Activated naive CD8-positive, alpha-beta T cell treated with anti-CD3 and anti-CD28 coated beads, Interleukin-2, amount 50 U/mL, for 24 hours (primary cell): ENCODE results near the gene SLC38A1.
"Not testable (repeated sequence)": the region's sequence is repeated elsewhere in the genome, so short reads cannot be mapped to it uniquely, and the experiment has no call there.

ENCODE experiments used
- ATAC-seq: fragments of 150-1000 bp; cut with Tn5 transposase; one replicate; pipeline ENCODE4 v1.10.0; 2021
- DNase-seq: peaks from one replicate; pipeline ENCODE4 v3.0.0; 2021
- H3K27ac Mint-ChIP-seq: one replicate; pipeline ENCODE4 v1.8.0; 2021; ENCODE audit warnings: mild to moderate bottlenecking, mixed read lengths
- H3K27me3 Mint-ChIP-seq: one replicate; pipeline ENCODE4 v1.8.0; 2021; ENCODE audit warnings: mixed read lengths
- H3K36me3 Mint-ChIP-seq: one replicate; pipeline ENCODE4 v1.8.0; 2021; ENCODE audit warnings: low read depth, mixed read lengths
- H3K4me1 Mint-ChIP-seq: one replicate; pipeline ENCODE4 v1.8.0; 2021; ENCODE audit warnings: mixed read lengths
- H3K4me3 Mint-ChIP-seq: one replicate; pipeline ENCODE4 v1.8.0; 2021; ENCODE audit warnings: mild to moderate bottlenecking, moderate library complexity, mixed read lengths
- H3K9me3 Mint-ChIP-seq: one replicate; pipeline ENCODE4 v1.8.0; 2021; ENCODE audit warnings: mixed read lengths

Gene SLC38A1

GRCh38 chr12:46259071-46259470 lies 9.8 kb downstream of the SLC38A1 start:
- no peak overlapping the region for H3K4me3 Mint-ChIP-seq
- H3K9me3 Mint-ChIP-seq: no peaks in the 10 kb centered on the region
- ATAC-seq: no peak
- no peak overlapping the region for H3K27ac Mint-ChIP-seq
- DNase-seq: no peak
- H3K36me3 Mint-ChIP-seq: peaks cover 61% of the 10 kb centered on the region
- H3K4me1 Mint-ChIP-seq: peaks cover 60% of the 10 kb centered on the region
- H3K27me3 Mint-ChIP-seq: no peaks in the 10 kb centered on the region

DNA sequence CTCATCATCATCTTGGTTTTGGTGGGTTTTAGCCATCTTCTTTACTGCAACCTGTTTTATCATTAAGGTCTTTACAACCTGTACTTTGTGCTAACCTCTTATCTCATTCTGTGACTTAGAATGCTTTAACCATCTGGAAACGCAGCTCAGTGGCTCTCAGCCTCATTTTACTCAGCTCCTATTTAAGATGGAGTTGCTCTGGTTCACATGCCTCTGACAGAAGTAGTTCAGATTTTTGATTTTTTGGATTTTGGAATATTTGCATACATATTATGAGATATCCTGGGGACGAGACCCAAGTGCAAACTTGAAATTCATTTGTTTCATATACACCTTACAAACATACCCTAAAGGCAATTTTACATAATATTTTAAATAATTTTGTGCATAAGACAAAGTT lies 10.7 kb downstream of the SLC38A1 start:
- DNase-seq (no peak), ATAC-seq (no peak)
- Mint-ChIP-seq H3K4me3 (no peak overlapping the region), H3K9me3 (no peaks in the 10 kb centered on the region), H3K27me3 (no peaks in the 10 kb centered on the region), H3K4me1 (peaks cover 59% of the 10 kb centered on the region), H3K36me3 (peaks cover 64% of the 10 kb centered on the region), H3K27ac (peak overlapping the region; percentile 48)

GRCh38 chr12:46256942-46257341 lies 11.9 kb downstream of the SLC38A1 start:
- H3K4me3 Mint-ChIP-seq: peak overlapping the region; percentile 47
- peaks cover 67% of the 10 kb centered on the region for H3K36me3 Mint-ChIP-seq
- ATAC-seq (no peak), DNase-seq (no peak)
- H3K27ac Mint-ChIP-seq: peak overlapping the region; percentile 82
- H3K27me3 Mint-ChIP-seq: no peaks in the 10 kb centered on the region
- H3K4me1 Mint-ChIP-seq: peaks cover 62% of the 10 kb centered on the region
- H3K9me3 Mint-ChIP-seq: peaks cover 7% of the 10 kb centered on the region

- no peak for DNase-seq
- Mint-ChIP-seq H3K27me3 (no peaks in the 10 kb centered on the region), H3K36me3 (peaks cover 88% of the 10 kb centered on the region), H3K27ac (peak overlapping the region; percentile 57), H3K9me3 (peaks cover 29% of the 10 kb centered on the region), H3K4me1 (peaks cover 88% of the 10 kb centered on the region), H3K4me3 (no peak overlapping the region)
- no peak for ATAC-seq
Observed at GRCh38 chr12:46253544-46254162, 15.2 kb downstream of the SLC38A1 start.

GRCh38 chr12:46251994-46252393 lies 16.8 kb downstream of the SLC38A1 start:
- H3K4me3 Mint-ChIP-seq, H3K27me3 Mint-ChIP-seq, ATAC-seq, DNase-seq, H3K27ac Mint-ChIP-seq: not testable (repeated sequence)
- Mint-ChIP-seq H3K4me1 (peaks cover 89% of the 10 kb centered on the region), H3K9me3 (peaks cover 37% of the 10 kb centered on the region), H3K36me3 (peaks cover 91% of the 10 kb centered on the region)

- Mint-ChIP-seq H3K9me3 (peaks cover 37% of the 10 kb centered on the region), H3K4me1 (peaks cover 89% of the 10 kb centered on the region), H3K27ac (peak overlapping the region; percentile 59), H3K36me3 (peaks cover 95% of the 10 kb centered on the region)
- not testable (repeated sequence) for H3K27me3 Mint-ChIP-seq, H3K4me3 Mint-ChIP-seq, ATAC-seq, DNase-seq
Observed at GRCh38 chr12:46249960-46250359, 18.9 kb downstream of the SLC38A1 start.

DNA sequence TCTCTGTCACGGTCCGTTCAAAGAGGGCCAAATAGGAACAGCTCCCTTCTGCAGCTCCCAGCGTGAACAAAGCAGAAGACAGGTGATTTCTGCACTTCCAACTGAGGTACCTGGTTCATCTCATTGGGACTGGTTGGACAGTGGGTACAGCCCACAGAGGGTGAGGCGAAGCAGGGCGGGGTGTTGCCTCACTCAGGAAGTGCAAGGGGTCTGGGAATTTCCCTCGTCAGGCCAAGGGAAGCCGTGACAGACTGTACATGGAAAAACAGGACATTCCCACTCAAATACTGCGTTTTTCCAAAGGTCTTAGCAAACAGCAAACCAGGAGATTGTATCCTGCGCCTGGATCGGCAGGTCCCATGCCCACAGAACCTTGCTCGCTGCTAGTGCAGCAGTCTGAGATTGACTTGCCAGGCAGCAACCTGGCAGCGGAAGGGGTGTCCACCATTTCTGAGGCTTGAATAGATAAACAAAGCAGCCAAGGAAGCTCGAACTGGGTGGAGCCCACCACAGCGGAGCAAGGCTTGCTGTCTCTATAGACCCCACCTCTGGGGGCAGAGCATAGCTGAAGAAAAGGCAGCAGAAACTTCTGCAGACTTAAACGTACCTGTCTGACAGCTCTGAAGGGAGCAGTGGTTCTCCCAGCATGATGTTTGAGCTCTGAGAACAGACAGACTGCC lies 22.7 kb downstream of the SLC38A1 start:
- no peak overlapping the region for H3K4me3 Mint-ChIP-seq
- peaks cover 92% of the 10 kb centered on the region for H3K36me3 Mint-ChIP-seq
- DNase-seq: no peak
- no peaks in the 10 kb centered on the region for H3K27me3 Mint-ChIP-seq
- ATAC-seq: no peak
- peaks cover 28% of the 10 kb centered on the region for H3K9me3 Mint-ChIP-seq
- H3K4me1 Mint-ChIP-seq: peaks cover 87% of the 10 kb centered on the region
- H3K27ac Mint-ChIP-seq: peak overlapping the region; percentile 56

DNA sequence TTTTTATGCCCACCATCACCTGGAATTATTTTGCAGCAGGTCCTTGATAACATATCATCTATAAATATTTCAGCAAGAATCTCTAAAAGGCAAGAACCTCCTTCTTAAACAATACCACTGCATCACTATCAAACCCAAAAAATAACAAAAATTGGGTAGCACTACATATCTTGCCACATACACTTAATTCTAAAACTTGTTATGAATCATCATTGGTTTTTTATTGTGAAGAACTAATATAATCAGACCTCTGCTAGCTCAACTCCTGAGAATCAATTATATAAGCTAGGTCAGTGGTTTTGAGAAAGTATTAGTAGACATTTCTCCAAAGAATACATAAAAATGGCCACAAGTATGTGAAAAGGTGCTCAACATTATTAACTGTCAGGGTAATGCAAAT lies 23.8 kb downstream of the SLC38A1 start:
- H3K27me3 Mint-ChIP-seq: no peaks in the 10 kb centered on the region
- H3K27ac Mint-ChIP-seq: peak overlapping the region; percentile 56
- H3K36me3 Mint-ChIP-seq: peaks cover 90% of the 10 kb centered on the region
- H3K4me1 Mint-ChIP-seq: peaks cover 86% of the 10 kb centered on the region
- peaks cover 16% of the 10 kb centered on the region for H3K9me3 Mint-ChIP-seq
- ATAC-seq (no peak), DNase-seq (no peak)
- H3K4me3 Mint-ChIP-seq: no peak overlapping the region

DNA sequence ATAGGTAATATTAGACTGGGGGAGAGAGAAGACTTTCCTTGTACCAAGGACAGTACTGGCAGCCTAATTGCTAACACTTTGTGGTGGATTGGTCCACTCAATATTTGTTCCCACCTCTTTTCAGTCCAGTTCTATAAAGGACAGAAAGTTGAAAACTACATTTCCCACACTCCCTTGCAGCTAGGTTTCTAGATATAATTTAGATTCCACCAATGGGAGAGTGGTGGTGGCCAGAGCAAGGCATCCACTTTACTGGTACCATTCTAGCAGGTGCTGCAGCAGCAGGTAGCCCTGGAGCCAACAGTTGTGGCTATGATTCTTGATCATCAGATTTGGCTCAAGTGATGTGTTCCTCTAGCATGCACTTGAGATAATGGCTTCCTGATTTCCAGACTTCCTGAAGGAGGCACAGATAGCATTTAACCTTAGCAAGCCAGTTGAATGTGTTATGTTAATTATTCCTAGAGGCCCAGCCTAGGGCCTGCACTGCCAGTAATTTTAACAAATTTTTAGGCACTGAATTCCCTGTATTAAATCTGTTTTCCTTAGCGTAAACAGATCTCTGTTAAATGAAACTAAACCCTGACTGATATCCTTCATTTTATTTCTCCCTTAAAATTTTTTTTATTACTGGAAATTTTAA lies 24.4 kb downstream of the SLC38A1 start:
- H3K4me1 Mint-ChIP-seq: peaks cover 85% of the 10 kb centered on the region
- no peak overlapping the region for H3K4me3 Mint-ChIP-seq
- H3K27ac Mint-ChIP-seq: no peak overlapping the region
- DNase-seq (no peak), ATAC-seq (no peak)
- H3K9me3 Mint-ChIP-seq: peaks cover 13% of the 10 kb centered on the region
- H3K36me3 Mint-ChIP-seq: peaks cover 90% of the 10 kb centered on the region
- no peaks in the 10 kb centered on the region for H3K27me3 Mint-ChIP-seq

DNA sequence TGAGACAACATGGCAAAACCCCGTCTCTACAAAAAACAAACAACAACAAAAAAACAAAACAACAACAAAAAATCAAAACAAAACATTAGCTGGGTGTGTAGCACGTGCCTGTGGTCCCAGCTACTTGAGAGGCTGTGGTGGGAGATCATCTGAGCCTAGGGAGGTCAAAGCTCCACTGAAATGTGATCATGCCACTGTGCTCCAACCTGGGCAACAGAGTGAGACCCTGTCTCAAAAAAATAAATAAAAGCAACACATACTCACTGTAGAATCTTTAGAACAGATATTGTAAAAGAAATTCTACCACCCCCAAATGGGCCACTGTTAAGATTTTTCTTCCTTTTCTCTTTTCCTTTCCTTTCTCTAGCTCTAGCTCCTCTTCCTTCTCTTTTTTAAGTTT lies 26.3 kb downstream of the SLC38A1 start:
- no peaks in the 10 kb centered on the region for H3K27me3 Mint-ChIP-seq
- H3K36me3 Mint-ChIP-seq: peaks cover 88% of the 10 kb centered on the region
- peaks cover 84% of the 10 kb centered on the region for H3K4me1 Mint-ChIP-seq
- H3K4me3 Mint-ChIP-seq: no peak overlapping the region
- peak overlapping the region; percentile 4 for H3K27ac Mint-ChIP-seq
- DNase-seq (no peak), ATAC-seq (no peak)
- no peaks in the 10 kb centered on the region for H3K9me3 Mint-ChIP-seq

GRCh38 chr12:46240436-46240835 lies 28.4 kb downstream of the SLC38A1 start:
- Mint-ChIP-seq H3K27ac (no peak overlapping the region), H3K36me3 (peaks cover 90% of the 10 kb centered on the region), H3K4me1 (peaks cover 86% of the 10 kb centered on the region), H3K27me3 (no peaks in the 10 kb centered on the region), H3K4me3 (no peak overlapping the region), H3K9me3 (no peaks in the 10 kb centered on the region)
- DNase-seq (no peak), ATAC-seq (no peak)

DNA sequence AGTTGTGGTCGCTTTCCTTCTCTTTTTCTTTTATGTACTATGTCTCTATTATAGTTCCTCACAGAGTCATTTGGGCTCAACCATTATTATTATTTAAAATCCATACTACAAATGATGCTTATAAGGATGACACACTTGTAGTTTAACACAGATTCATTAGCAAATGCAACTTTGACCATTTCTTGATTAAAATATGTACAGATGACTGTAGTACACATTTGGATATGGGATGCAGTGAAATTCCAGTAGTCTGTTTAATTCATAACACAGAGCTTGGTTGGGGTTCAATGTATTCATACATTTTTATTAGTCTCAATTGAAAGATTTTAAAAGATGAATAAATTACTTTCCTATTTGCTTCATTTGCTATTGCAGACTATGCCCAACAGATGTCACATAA lies 30.0 kb downstream of the SLC38A1 start:
- DNase-seq: no peak
- Mint-ChIP-seq H3K4me3 (no peak overlapping the region), H3K4me1 (peaks cover 86% of the 10 kb centered on the region), H3K36me3 (peaks cover 90% of the 10 kb centered on the region), H3K27ac (peak overlapping the region; percentile 79), H3K27me3 (no peaks in the 10 kb centered on the region), H3K9me3 (no peaks in the 10 kb centered on the region)
- ATAC-seq: no peak

- Mint-ChIP-seq H3K4me3 (no peak overlapping the region), H3K9me3 (no peaks in the 10 kb centered on the region), H3K4me1 (peaks cover 82% of the 10 kb centered on the region), H3K36me3 (peaks cover 86% of the 10 kb centered on the region), H3K27ac (peak overlapping the region; percentile 79), H3K27me3 (no peaks in the 10 kb centered on the region)
- DNase-seq (no peak), ATAC-seq (no peak)
Observed at GRCh38 chr12:46237371-46238045, 31.3 kb downstream of the SLC38A1 start.

DNA sequence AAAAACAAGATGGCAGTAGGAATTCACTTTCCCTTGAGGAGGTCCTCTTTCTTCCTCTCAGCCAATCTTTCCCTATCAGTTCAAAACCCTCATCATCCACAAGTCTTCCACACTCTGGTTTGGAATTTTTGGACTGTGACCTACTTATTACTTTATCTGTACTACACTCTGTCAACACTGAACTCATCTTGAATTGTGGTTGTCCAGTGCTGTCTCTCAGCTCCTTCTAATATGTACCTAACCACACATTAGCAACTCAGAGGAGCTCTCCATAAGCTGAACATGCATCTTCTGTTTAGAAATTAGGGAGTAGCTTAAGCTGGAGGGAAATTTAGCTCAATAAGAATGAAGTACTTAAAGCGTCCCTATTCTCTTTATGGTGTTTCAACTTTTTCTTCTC lies 34.8 kb downstream of the SLC38A1 start:
- Mint-ChIP-seq H3K27ac (peak overlapping the region; percentile 36), H3K4me1 (peaks cover 84% of the 10 kb centered on the region)

More for the DNA sequence above, 34.8 kb downstream of the SLC38A1 start:
- no peaks in the 10 kb centered on the region for H3K27me3 Mint-ChIP-seq
- DNase-seq: no peak
- no peak for ATAC-seq
- peaks cover 84% of the 10 kb centered on the region for H3K36me3 Mint-ChIP-seq
- no peaks in the 10 kb centered on the region for H3K9me3 Mint-ChIP-seq
- H3K4me3 Mint-ChIP-seq: no peak overlapping the region
